WTC11 (cell line): ENCODE data around the gene PIPOX.

Experiments
- CREM ChIP-seq: sonication (generic); formaldehyde crosslinking; IDR thresholded peaks from 2 replicates; pipeline ENCODE4 v1.8.1; 2022; ENCODE audit warnings: mild to moderate bottlenecking, missing genetic modification reagents, moderate library complexity
- CTCF ChIP-seq: fragments of 200-600 bp; IDR thresholded peaks from 2 replicates; pipeline ENCODE4 v1.8.0; 2022; ENCODE audit warnings: antibody characterized with exemption
- FOXP4 ChIP-seq: sonication (generic); formaldehyde crosslinking; IDR thresholded peaks from 2 replicates; pipeline ENCODE4 v1.8.0; 2022; ENCODE audit warnings: mild to moderate bottlenecking, missing genetic modification reagents
- HMGXB4 ChIP-seq: sonication (generic); formaldehyde crosslinking; IDR thresholded peaks from 2 replicates; pipeline ENCODE4 v1.8.1; 2023; ENCODE audit warnings: mild to moderate bottlenecking, moderate library complexity, missing genetic modification reagents
- PREB ChIP-seq: sonication (generic); formaldehyde crosslinking; IDR thresholded peaks from 2 replicates; pipeline ENCODE4 v1.8.1; 2022; ENCODE audit warnings: mild to moderate bottlenecking, missing genetic modification reagents, moderate library complexity, borderline replicate concordance
- SP1 ChIP-seq: sonication (generic); formaldehyde crosslinking; conservative IDR thresholded peaks from 2 replicates; pipeline ENCODE4 v1.8.1; 2022; ENCODE audit warnings: missing genetic modification reagents
- TEAD4 ChIP-seq: sonication (generic); formaldehyde crosslinking; IDR thresholded peaks from 2 replicates; pipeline ENCODE4 v1.8.0; 2022; ENCODE audit warnings: mild to moderate bottlenecking, missing genetic modification reagents
- ZNF423 ChIP-seq: fragments of 250-450 bp; sonication (Bioruptor Pico); IDR thresholded peaks from 2 replicates; pipeline ENCODE4 v2.1.2; 2022; ENCODE audit warnings: mild to moderate bottlenecking, moderate library complexity

GRCh38 chr17:29000973-29001372 is 42.0 kb upstream of the PIPOX start:
- TF ChIP-seq TEAD4 (CRISPR knock-in tag) = no peak
- TF ChIP-seq PREB (CRISPR knock-in tag) = no peak
- no peak for TF ChIP-seq HMGXB4 (CRISPR knock-in tag)
- no peak for TF ChIP-seq CTCF
- no peak for TF ChIP-seq FOXP4 (CRISPR knock-in tag)
- no peak for TF ChIP-seq SP1 (CRISPR knock-in tag)
- no peak for TF ChIP-seq ZNF423 (CRISPR knock-in tag)
- no peak for TF ChIP-seq CREM
